Vagina (tissue), 2 donors: Measurements from ENCODE around the gene TSPAN13.

ENCODE experiments used
- POLR2A ChIP-seq, 2 donors: fragments of 450-650 bp; IDR thresholded peaks; one replicate each; pipeline ENCODE4 v1.6.1; 2017; ENCODE audit warnings: antibody characterized with exemption in 2 of 2, mild to moderate bottlenecking in 2 of 2, moderate library complexity in 2 of 2
- TF ChIP-seq, protein P1 (sequence below), 3 experiments: fragments of 450-650 bp in 2 of 3; fragments of 200-600 bp in 1 of 3; sonication (generic) in 1 of 3; IDR thresholded peaks; one replicate each; pipeline ENCODE4 v1.5.1; 2017 to 2019; ENCODE audit warnings: antibody characterized with exemption in 3 of 3, mild to moderate bottlenecking in 2 of 3, moderate library complexity in 2 of 3

- TF ChIP-seq, protein P1, sequence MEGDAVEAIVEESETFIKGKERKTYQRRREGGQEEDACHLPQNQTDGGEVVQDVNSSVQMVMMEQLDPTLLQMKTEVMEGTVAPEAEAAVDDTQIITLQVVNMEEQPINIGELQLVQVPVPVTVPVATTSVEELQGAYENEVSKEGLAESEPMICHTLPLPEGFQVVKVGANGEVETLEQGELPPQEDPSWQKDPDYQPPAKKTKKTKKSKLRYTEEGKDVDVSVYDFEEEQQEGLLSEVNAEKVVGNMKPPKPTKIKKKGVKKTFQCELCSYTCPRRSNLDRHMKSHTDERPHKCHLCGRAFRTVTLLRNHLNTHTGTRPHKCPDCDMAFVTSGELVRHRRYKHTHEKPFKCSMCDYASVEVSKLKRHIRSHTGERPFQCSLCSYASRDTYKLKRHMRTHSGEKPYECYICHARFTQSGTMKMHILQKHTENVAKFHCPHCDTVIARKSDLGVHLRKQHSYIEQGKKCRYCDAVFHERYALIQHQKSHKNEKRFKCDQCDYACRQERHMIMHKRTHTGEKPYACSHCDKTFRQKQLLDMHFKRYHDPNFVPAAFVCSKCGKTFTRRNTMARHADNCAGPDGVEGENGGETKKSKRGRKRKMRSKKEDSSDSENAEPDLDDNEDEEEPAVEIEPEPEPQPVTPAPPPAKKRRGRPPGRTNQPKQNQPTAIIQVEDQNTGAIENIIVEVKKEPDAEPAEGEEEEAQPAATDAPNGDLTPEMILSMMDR (IDR thresholded peaks at IDR 0.05) = no peak
- no peak for TF ChIP-seq POLR2A (IDR thresholded peaks at IDR 0.05)
Observed at GRCh38 chr7:16804674-16805439, 51.3 kb downstream of the TSPAN13 start, which contains the start of gene AGR2.
